ENCODE results near the gene UQCRC2. TPM values are rescaled to one million over a fixed set of nuclear protein-coding genes. Genes with fewer than 3 reads are reported as not detected.

The UQCRC2 gene
- polyA plus RNA-seq, 1 of the 3 experiments (the other 2 are of a cell fraction), result 155 TPM

GRCh38 chr16:21982108-21982507 is 28.9 kb downstream of the UQCRC2 start:
- WGBS (ENCODE audit: low lambda C conversion rate), result 96% methylated on average over 5 of the region's 5 CpGs

DNA sequence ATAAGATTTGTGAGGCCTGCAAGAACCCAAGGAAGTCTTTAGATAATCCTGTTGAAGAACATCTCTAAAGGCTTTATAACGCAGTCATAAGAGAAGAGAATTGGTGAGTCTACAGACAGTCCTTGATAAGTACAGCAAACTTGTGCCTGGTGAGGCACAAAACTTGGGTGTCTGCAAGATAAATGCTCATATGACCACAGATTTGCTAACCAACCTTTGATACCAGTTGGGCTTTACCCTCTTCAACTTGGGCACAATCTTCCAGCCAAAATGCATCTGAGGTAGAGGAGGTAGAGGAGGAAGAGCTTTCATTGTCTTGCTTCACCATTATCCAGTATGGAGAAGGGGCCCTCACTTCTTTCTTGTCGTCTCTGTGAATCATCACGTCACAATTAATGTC is 30.9 kb downstream of the UQCRC2 start:
- ChIA-PET CTCF (interaction anchor here (0.7 to 1.8 kb wide), 4 partner anchors 19 to 290 kb away, joined by 3 to 6 read pairs (median 4); no protein-coding TSS in a partner anchor), POLR2A (no interaction called here)
- Histone ChIP-seq H3K4me1 (ENCODE audit: control insufficient read depth in 1 of 2, insufficient read depth in 2 of 2, low read depth in 1 of 2, low read length in 1 of 2) (no peaks in the 10 kb centered on the region; a peak in 1 of 4 replicates), H3K27me3 (ENCODE audit: insufficient read depth) (no peaks in the 10 kb centered on the region), H4K20me1 (ENCODE audit: insufficient read depth) (no peaks in the 10 kb centered on the region), H3K9ac (no peak overlapping the region), H3K79me2 (ENCODE audit: insufficient read depth) (no peaks in the 10 kb centered on the region; the same call in 1 of the 2 replicates), H3K36me3 (replicated peaks in 1 of 2; ENCODE audit: control insufficient read depth in 1 of 2, insufficient read depth in 2 of 2, low read length in 1 of 2) (peaks cover 52% of the 10 kb centered on the region in 2 experiments), H3K4me2 (no peak overlapping the region), H3K9me2 (no peaks in the 10 kb centered on the region), H3F3A (replicated peaks; ENCODE audit: insufficient read depth) (peaks cover 7% of the 10 kb centered on the region), H3K9me3 (no peaks in the 10 kb centered on the region), H3K4me3 (ENCODE audit: low read depth in 2 of 2, low read length in 1 of 2) (no peak overlapping the region), H3K27ac (ENCODE audit: low read depth in 2 of 2, low read length in 1 of 2) (no peak overlapping the region), H2AFZ (ENCODE audit: low read depth) (no peak overlapping the region)
- WGBS (ENCODE audit: low lambda C conversion rate), result 92% methylated on average over 3 of the region's 3 CpGs
- TF ChIP-seq TAF1 (IDR thresholded peaks at IDR 0.05; ENCODE audit: borderline replicate concordance, low read depth, low read length) (no peak), SIN3A (IDR thresholded peaks at IDR 0.05; ENCODE audit: borderline replicate concordance, low read depth, low read length) (no peak), EP300 (IDR thresholded peaks at IDR 0.05; ENCODE audit: borderline replicate concordance in 1 of 2, low read depth in 1 of 2, low read length in 1 of 2) (no peak), TCF12 (IDR thresholded peaks at IDR 0.05) (no peak), SMC3 (IDR thresholded peaks at IDR 0.05; ENCODE audit: low read depth, low read length) (no peak), USF1 (IDR thresholded peaks at IDR 0.05; ENCODE audit: borderline replicate concordance, low read depth) (no peak), POLR2AphosphoS5 (IDR thresholded peaks at IDR 0.05; ENCODE audit: low read depth, low read length) (no peak), FOXJ3 (CRISPR knock-in tag; IDR thresholded peaks at IDR 0.05) (no peak)
- TF ChIP-seq, protein P1, sequence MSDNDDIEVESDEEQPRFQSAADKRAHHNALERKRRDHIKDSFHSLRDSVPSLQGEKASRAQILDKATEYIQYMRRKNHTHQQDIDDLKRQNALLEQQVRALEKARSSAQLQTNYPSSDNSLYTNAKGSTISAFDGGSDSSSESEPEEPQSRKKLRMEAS (IDR thresholded peaks at IDR 0.05; ENCODE audit: low read depth), result no peak
- no peak for DNase-seq

More at GRCh38 chr16:21982108-21982507, 28.9 kb downstream of the UQCRC2 start:
- no peaks in the 10 kb centered on the region for H3K9me3 ChIP-seq
- no peak for DNase-seq
- H3F3A ChIP-seq (replicated peaks; ENCODE audit: insufficient read depth), result peaks cover 7% of the 10 kb centered on the region
- no peaks in the 10 kb centered on the region for H4K20me1 ChIP-seq (ENCODE audit: insufficient read depth)
- H3K4me1 ChIP-seq (ENCODE audit: control insufficient read depth in 1 of 2, insufficient read depth in 2 of 2, low read depth in 1 of 2, low read length in 1 of 2), result no peaks in the 10 kb centered on the region
- H3K9me2 ChIP-seq, result no peaks in the 10 kb centered on the region
- H3K4me3 ChIP-seq (ENCODE audit: low read depth in 2 of 2, low read length in 1 of 2), result no peak overlapping the region
- peaks cover 70 to 72% of the 10 kb centered on the region in 2 experiments for H3K36me3 ChIP-seq (replicated peaks in 1 of 2; ENCODE audit: control insufficient read depth in 1 of 2, insufficient read depth in 2 of 2, low read length in 1 of 2)
- no peak overlapping the region for H3K9ac ChIP-seq
- H3K27me3 ChIP-seq (ENCODE audit: insufficient read depth), result no peaks in the 10 kb centered on the region
- no peak overlapping the region for H3K4me2 ChIP-seq
- H3K79me2 ChIP-seq (ENCODE audit: insufficient read depth), result no peaks in the 10 kb centered on the region; the same call in 1 of the 2 replicates
- H3K27ac ChIP-seq (ENCODE audit: low read depth in 2 of 2, low read length in 1 of 2), result no peak overlapping the region
- TF ChIP-seq FOXM1 (IDR thresholded peaks at IDR 0.05; ENCODE audit: low read depth) (no peak), SIN3A (IDR thresholded peaks at IDR 0.05; ENCODE audit: borderline replicate concordance, low read depth, low read length) (no peak), FOSL2 (IDR thresholded peaks at IDR 0.05; ENCODE audit: borderline replicate concordance, low read depth) (no peak), FOXJ3 (CRISPR knock-in tag; IDR thresholded peaks at IDR 0.05) (no peak), TAF1 (IDR thresholded peaks at IDR 0.05; ENCODE audit: borderline replicate concordance, low read depth, low read length) (no peak), MEF2A (IDR thresholded peaks at IDR 0.05; ENCODE audit: borderline replicate concordance, low read depth) (no peak), ZBTB33 (IDR thresholded peaks at IDR 0.05; ENCODE audit: borderline replicate concordance, low read depth) (no peak)
- ChIA-PET POLR2A (no interaction called here), CTCF (interaction anchor here (1.6 kb wide), 1 partner anchor 96 kb away, joined by 5 read pairs; no protein-coding TSS in a partner anchor)
- no peak overlapping the region for H2AFZ ChIP-seq (ENCODE audit: low read depth)
